K562 (cell line): ENCODE measurements around the gene PRUNE1. TPM values are rescaled to one million over a fixed set of nuclear protein-coding genes. Genes with fewer than 3 reads are reported as not detected.

Experiments used
- C11orf30 ChIP-seq: fragments of 450-650 bp; IDR thresholded peaks from 2 replicates; pipeline ENCODE4 v1.6.1; 2016; ENCODE audit warnings: low read depth, mild to moderate bottlenecking
- CBFA2T3 ChIP-seq: fragments of 450-650 bp; IDR thresholded peaks from 2 replicates; pipeline ENCODE4 v1.6.1; 2017
- CHD1 ChIP-seq: fragments of 200-600 bp; sonication (generic); IDR thresholded peaks from one replicate; pipeline ENCODE4 v1.6.1; 2012; ENCODE audit warnings: mild to moderate bottlenecking, moderate library complexity, low read length, inconsistent platforms
- EHMT2 ChIP-seq: fragments of 450-650 bp; IDR thresholded peaks from 2 replicates; pipeline ENCODE4 v1.6.1; 2018; ENCODE audit warnings: antibody characterized with exemption
- HOXB6 ChIP-seq: fragments of 250-450 bp; sonication (Bioruptor Pico); IDR thresholded peaks from 2 replicates; pipeline ENCODE4 v1.5.1; 2022; ENCODE audit warnings: mild to moderate bottlenecking, borderline replicate concordance
- KDM4B ChIP-seq, 2 experiments: fragments of 450-650 bp in 1 of 2; sonication (generic) in 1 of 2; IDR thresholded peaks; 2 replicates each; pipeline ENCODE4 v1.6.1; 2016 to 2017; ENCODE audit warnings: borderline replicate concordance in 2 of 2, antibody characterized with exemption in 1 of 2, low read depth in 1 of 2, mild to moderate bottlenecking in 1 of 2
- POLR2AphosphoS5 ChIP-seq: IDR thresholded peaks from 2 replicates; pipeline ENCODE4 v1.6.1; 2011; ENCODE audit warnings: mild to moderate bottlenecking, low read depth, low read length, moderate library complexity; ENCODE audit not compliant: control insufficient read depth, insufficient read depth
- POLR2B ChIP-seq: fragments of 450-650 bp; IDR thresholded peaks from 2 replicates; pipeline ENCODE4 v1.6.1; 2018; ENCODE audit warnings: low read depth; ENCODE audit not compliant: partially characterized antibody
- PRMT5 ChIP-seq: sonication (generic); formaldehyde crosslinking; IDR thresholded peaks from 2 replicates; pipeline ENCODE4 v1.5.0; 2020; ENCODE audit warnings: missing genetic modification reagents
- PURB ChIP-seq: sonication (generic); formaldehyde crosslinking; IDR thresholded peaks from 2 replicates; pipeline ENCODE4 v1.9.0; 2021; ENCODE audit warnings: low read depth, mild to moderate bottlenecking, missing genetic modification reagents
- RFX1 ChIP-seq: fragments of 450-650 bp; IDR thresholded peaks from 2 replicates; pipeline ENCODE4 v1.6.1; 2016; ENCODE audit warnings: mild to moderate bottlenecking, moderate library complexity
- SP1 ChIP-seq: sonication (generic); formaldehyde crosslinking; IDR thresholded peaks from 2 replicates; pipeline ENCODE4 v1.8.1; 2022; ENCODE audit warnings: mild to moderate bottlenecking, missing genetic modification reagents
- U2AF2 ChIP-seq: fragments of 200-400 bp; formaldehyde crosslinking; optimal IDR thresholded peaks from 2 replicates; pipeline ENCODE3; 2017; ENCODE audit warnings: low read depth, mild to moderate bottlenecking, low read length
- ZFP1 ChIP-seq: fragments of 450-650 bp; formaldehyde crosslinking; IDR thresholded peaks from 2 replicates; pipeline ENCODE4 v1.4.0; 2020; ENCODE audit warnings: mild to moderate bottlenecking, mixed read lengths
- ZNF165 ChIP-seq: fragments of 250-450 bp; sonication (Bioruptor Pico); IDR thresholded peaks from 2 replicates; pipeline ENCODE4 v1.4.0; 2020; ENCODE audit warnings: borderline replicate concordance
- ZNF436 ChIP-seq: fragments of 250-450, 450-650 bp; sonication (Bioruptor Pico); formaldehyde crosslinking; IDR thresholded peaks from 2 replicates; pipeline ENCODE4 v1.7.0; 2020; ENCODE audit warnings: mild to moderate bottlenecking
- polyA plus RNA-seq, 8 experiments: library from polyadenylated mRNA; depleted of rRNA in 4 of 8; stranded (reverse) in 5 of 8; unstranded in 3 of 8; fragments of >200 nt; fragmentation: Nextera tagmentation in 2 of 8; fragmentation: Illumina TruSeq in 1 of 8; extraction: Ambion mirVana in 2 of 8; extraction: Trizol in 1 of 8; gene quantifications; 2 replicates each; pipeline versions ENCODE4 v1.2.1 to v1.2.3, GENCODE V29; 2011 to 2014; ENCODE audit warnings: inconsistent platforms in 1 of 8, missing spikeins in 1 of 8
- total RNA-seq, 7 experiments: library from RNA; depleted of rRNA in 6 of 7; stranded (reverse); fragments of >200 nt in 6 of 7; fragmentation: Illumina TruSeq in 2 of 7; extraction: Trizol in 2 of 7; gene quantifications; 2 replicates each; pipeline versions ENCODE4 v1.2.1 to v1.2.3, GENCODE V29; 2011 to 2021; ENCODE audit warnings: low replicate concordance in 1 of 7
- TF ChIP-seq, protein P1 (sequence below): sonication (generic); formaldehyde crosslinking; IDR thresholded peaks from 2 replicates; pipeline ENCODE4 v1.8.0; 2022; ENCODE audit warnings: mild to moderate bottlenecking, low read depth, missing genetic modification reagents
- TF ChIP-seq, protein P2 (sequence below): sonication (generic); formaldehyde crosslinking; IDR thresholded peaks from 2 replicates; pipeline ENCODE4 v1.8.0; 2023; ENCODE audit warnings: mild to moderate bottlenecking, missing genetic modification reagents
- TF ChIP-seq, protein P3 (sequence below): sonication (generic); formaldehyde crosslinking; IDR thresholded peaks from 2 replicates; pipeline ENCODE4 v1.8.1; 2023; ENCODE audit warnings: mild to moderate bottlenecking, missing genetic modification reagents
- TF ChIP-seq, protein P4 (sequence below): fragments of 250-450 bp; sonication (Bioruptor Pico); IDR thresholded peaks from 2 replicates; pipeline ENCODE4 v1.5.0; 2022; ENCODE audit warnings: mild to moderate bottlenecking
- TF ChIP-seq, protein P5 (sequence below): fragments of 250-450 bp; sonication (Bioruptor Pico); IDR thresholded peaks from 2 replicates; pipeline ENCODE4 v1.8.0; 2021; ENCODE audit warnings: moderate library complexity, mild to moderate bottlenecking, inconsistent platforms

PRUNE1 gene
- total and polyA plus RNA-seq, 9 of the 15 experiments (the other 6 are each of a cell fraction or from before 2014, with no cell fraction given), result 16.7 to 48.3 (median 26.2) TPM

DNA sequence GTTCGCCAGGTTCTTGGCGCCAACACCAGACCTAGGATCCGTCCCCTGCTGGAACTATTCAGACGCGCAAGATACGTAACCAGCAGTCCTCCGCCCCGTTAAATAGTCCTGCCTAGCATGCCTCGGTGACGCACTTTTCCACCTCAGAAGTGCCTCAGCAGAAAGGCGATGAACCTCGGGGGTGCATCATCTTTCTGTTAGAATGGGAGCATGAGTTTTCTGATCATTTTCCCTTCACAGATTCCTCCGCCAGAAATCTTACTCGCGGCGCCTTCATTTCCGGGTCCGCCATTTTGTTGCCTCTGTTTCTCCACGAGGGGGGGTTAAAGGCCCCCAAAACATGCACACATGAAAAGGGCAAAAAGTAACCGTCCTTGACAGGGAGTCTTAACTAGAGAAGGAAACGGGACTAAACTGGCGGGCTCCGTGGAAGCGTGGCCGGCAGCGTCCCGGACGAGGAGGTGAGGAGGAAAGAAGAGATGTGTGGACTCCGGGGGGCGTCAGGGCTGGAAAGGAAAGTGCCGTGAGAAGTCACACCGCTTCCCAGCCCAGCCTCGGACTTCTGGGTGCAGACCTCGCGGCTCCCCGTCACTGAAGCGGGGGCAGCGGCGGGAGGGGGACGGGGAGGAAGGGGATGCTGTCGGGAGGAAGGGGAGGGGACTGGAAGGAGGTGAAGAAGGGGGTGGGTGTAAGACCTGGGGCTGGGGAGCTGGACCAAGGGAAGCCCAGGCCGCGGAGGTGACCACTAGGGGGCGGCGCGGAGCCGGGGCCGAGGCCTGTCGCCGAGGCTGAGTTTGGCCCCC is 62.4 kb downstream of the PRUNE1 start, which contains the start of gene GABPB2 (continued):
- TF ChIP-seq ZNF436 (CRISPR knock-in tag), result no peak
- peak; percentile 90 for TF ChIP-seq SP1 (CRISPR knock-in tag)
- no peak for TF ChIP-seq RFX1
- TF ChIP-seq PRMT5 (CRISPR knock-in tag), result no peak
- TF ChIP-seq, protein P1, sequence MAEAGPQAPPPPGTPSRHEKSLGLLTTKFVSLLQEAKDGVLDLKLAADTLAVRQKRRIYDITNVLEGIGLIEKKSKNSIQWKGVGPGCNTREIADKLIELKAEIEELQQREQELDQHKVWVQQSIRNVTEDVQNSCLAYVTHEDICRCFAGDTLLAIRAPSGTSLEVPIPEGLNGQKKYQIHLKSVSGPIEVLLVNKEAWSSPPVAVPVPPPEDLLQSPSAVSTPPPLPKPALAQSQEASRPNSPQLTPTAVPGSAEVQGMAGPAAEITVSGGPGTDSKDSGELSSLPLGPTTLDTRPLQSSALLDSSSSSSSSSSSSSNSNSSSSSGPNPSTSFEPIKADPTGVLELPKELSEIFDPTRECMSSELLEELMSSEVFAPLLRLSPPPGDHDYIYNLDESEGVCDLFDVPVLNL (CRISPR knock-in tag), result peak; percentile 92
- TF ChIP-seq, protein P2, sequence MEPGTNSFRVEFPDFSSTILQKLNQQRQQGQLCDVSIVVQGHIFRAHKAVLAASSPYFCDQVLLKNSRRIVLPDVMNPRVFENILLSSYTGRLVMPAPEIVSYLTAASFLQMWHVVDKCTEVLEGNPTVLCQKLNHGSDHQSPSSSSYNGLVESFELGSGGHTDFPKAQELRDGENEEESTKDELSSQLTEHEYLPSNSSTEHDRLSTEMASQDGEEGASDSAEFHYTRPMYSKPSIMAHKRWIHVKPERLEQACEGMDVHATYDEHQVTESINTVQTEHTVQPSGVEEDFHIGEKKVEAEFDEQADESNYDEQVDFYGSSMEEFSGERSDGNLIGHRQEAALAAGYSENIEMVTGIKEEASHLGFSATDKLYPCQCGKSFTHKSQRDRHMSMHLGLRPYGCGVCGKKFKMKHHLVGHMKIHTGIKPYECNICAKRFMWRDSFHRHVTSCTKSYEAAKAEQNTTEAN (CRISPR knock-in tag), result peak; percentile 72
- TF ChIP-seq POLR2B, result peak; percentile 52
- TF ChIP-seq HOXB6 (CRISPR knock-in tag), result no peak
- TF ChIP-seq CHD1, result peak; percentile 95
- TF ChIP-seq POLR2AphosphoS5, result peak; percentile 89
- no peak for TF ChIP-seq U2AF2
- no peak for TF ChIP-seq PURB (CRISPR knock-in tag)
- TF ChIP-seq ZNF165 (CRISPR knock-in tag), result no peak
- TF ChIP-seq C11orf30, result peak; percentile 34
- peak; percentile 40 for TF ChIP-seq EHMT2
- TF ChIP-seq CBFA2T3, result no peak
- TF ChIP-seq, protein P3, sequence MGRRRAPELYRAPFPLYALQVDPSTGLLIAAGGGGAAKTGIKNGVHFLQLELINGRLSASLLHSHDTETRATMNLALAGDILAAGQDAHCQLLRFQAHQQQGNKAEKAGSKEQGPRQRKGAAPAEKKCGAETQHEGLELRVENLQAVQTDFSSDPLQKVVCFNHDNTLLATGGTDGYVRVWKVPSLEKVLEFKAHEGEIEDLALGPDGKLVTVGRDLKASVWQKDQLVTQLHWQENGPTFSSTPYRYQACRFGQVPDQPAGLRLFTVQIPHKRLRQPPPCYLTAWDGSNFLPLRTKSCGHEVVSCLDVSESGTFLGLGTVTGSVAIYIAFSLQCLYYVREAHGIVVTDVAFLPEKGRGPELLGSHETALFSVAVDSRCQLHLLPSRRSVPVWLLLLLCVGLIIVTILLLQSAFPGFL (CRISPR knock-in tag), result peak; percentile 97; the same call in 1 of the 2 replicates
- TF ChIP-seq ZFP1 (CRISPR knock-in tag), result no peak
- no peak for TF ChIP-seq KDM4B (IDR thresholded peaks at IDR 0.05; ENCODE audit: borderline replicate concordance in 2 of 2, low read depth in 1 of 2)
- TF ChIP-seq, protein P4, sequence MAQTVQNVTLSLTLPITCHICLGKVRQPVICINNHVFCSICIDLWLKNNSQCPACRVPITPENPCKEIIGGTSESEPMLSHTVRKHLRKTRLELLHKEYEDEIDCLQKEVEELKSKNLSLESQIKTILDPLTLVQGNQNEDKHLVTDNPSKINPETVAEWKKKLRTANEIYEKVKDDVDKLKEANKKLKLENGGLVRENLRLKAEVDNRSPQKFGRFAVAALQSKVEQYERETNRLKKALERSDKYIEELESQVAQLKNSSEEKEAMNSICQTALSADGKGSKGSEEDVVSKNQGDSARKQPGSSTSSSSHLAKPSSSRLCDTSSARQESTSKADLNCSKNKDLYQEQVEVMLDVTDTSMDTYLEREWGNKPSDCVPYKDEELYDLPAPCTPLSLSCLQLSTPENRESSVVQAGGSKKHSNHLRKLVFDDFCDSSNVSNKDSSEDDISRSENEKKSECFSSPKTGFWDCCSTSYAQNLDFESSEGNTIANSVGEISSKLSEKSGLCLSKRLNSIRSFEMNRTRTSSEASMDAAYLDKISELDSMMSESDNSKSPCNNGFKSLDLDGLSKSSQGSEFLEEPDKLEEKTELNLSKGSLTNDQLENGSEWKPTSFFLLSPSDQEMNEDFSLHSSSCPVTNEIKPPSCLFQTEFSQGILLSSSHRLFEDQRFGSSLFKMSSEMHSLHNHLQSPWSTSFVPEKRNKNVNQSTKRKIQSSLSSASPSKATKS, result no peak
- TF ChIP-seq, protein P5, sequence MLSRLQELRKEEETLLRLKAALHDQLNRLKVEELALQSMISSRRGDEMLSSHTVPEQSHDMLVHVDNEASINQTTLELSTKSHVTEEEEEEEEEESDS (CRISPR knock-in tag), result no peak
